C4-2B (cell line): Measurements from ENCODE around the gene ARHGAP31.

Experiments used
- CTCF ChIP-seq: fragments of 450-650 bp; conservative IDR thresholded peaks from 2 replicates; pipeline ENCODE4 v1.5.1; 2017; ENCODE audit warnings: mild to moderate bottlenecking
- ZFX ChIP-seq: fragments of 450-650 bp; IDR thresholded peaks from 2 replicates; pipeline ENCODE4 v1.6.1; 2017

DNA sequence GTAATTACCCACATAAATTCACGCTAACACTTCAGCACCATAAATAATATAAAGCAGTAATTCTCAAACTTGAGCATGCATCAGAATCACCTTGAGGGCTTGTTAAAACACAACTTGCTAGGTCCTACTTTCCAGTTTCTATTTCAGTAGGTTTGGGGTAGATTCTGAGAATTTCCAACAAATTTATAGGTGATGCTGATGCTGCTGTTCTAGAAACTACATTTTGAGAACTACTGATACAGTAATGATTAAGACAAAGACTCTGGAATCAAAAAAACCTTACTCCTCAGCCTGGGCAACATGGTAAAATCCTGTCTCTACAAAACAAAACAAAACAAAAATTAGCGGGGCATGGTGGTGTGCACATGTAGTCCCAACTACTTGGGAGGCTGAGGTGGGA is 150.4 kb downstream of the ARHGAP31 start:
- TF ChIP-seq CTCF: no peak
- TF ChIP-seq ZFX: no peak
